HEK293 (cell line): ENCODE measurements around the gene COL17A1.
A peak's percentile ranks its signal among the peaks of the same experiment; 100 is the strongest.

Experiments used
- GLI4 ChIP-seq: fragments of 450-650 bp; formaldehyde crosslinking; IDR thresholded peaks from 2 replicates; pipeline ENCODE4 v1.5.1; 2016; ENCODE audit warnings: missing biosample characterization, missing genetic modification characterization
- GLIS1 ChIP-seq: fragments of 450-650 bp; formaldehyde crosslinking; IDR thresholded peaks from 2 replicates; pipeline ENCODE4 v1.5.1; 2016; ENCODE audit warnings: missing biosample characterization, missing genetic modification characterization
- KLF7 ChIP-seq: fragments of 450-650 bp; formaldehyde crosslinking; IDR thresholded peaks from 2 replicates; pipeline ENCODE4 v1.5.1; 2016; ENCODE audit warnings: missing biosample characterization, missing genetic modification characterization, borderline replicate concordance
- PRDM1 ChIP-seq: fragments of 450-650 bp; formaldehyde crosslinking; IDR thresholded peaks from 2 replicates; pipeline ENCODE4; 2016; ENCODE audit warnings: missing biosample characterization, missing genetic modification characterization
- ZBTB1 ChIP-seq: fragments of 450-650 bp; formaldehyde crosslinking; IDR thresholded peaks from 2 replicates; pipeline ENCODE4 v1.5.1; 2016; ENCODE audit warnings: missing biosample characterization, missing genetic modification characterization
- ZBTB21 ChIP-seq: fragments of 450-650 bp; formaldehyde crosslinking; IDR thresholded peaks from 2 replicates; pipeline ENCODE4 v1.5.1; 2017; ENCODE audit warnings: missing biosample characterization, missing genetic modification characterization
- ZBTB7A ChIP-seq: fragments of 450-650 bp; formaldehyde crosslinking; IDR thresholded peaks from 2 replicates; pipeline ENCODE4 v1.5.1; 2016; ENCODE audit warnings: low read depth, missing biosample characterization, missing genetic modification characterization
- ZFP69B ChIP-seq: fragments of 450-650 bp; formaldehyde crosslinking; IDR thresholded peaks from 2 replicates; pipeline ENCODE4 v1.5.1; 2016; ENCODE audit warnings: missing biosample characterization, missing genetic modification characterization
- ZNF10 ChIP-seq: fragments of 450-650 bp; formaldehyde crosslinking; IDR thresholded peaks from 2 replicates; pipeline ENCODE4 v1.5.1; 2017; ENCODE audit warnings: missing biosample characterization, missing genetic modification characterization
- ZNF155 ChIP-seq: fragments of 450-650 bp; formaldehyde crosslinking; IDR thresholded peaks from 2 replicates; pipeline ENCODE4 v1.5.1; 2016; ENCODE audit warnings: missing biosample characterization, missing genetic modification characterization
- ZNF174 ChIP-seq: fragments of 450-650 bp; formaldehyde crosslinking; IDR thresholded peaks from 2 replicates; pipeline ENCODE4 v1.5.0; 2017; ENCODE audit warnings: missing biosample characterization, mild to moderate bottlenecking, missing genetic modification characterization
- ZNF248 ChIP-seq: fragments of 450-650 bp; formaldehyde crosslinking; IDR thresholded peaks from 2 replicates; pipeline ENCODE4 v1.5.1; 2017; ENCODE audit warnings: missing biosample characterization, missing genetic modification characterization
- ZNF354C ChIP-seq: fragments of 450-650 bp; formaldehyde crosslinking; IDR thresholded peaks from 2 replicates; pipeline ENCODE4 v1.5.1; 2016; ENCODE audit warnings: missing biosample characterization, missing genetic modification characterization, low read depth, borderline replicate concordance
- ZNF514 ChIP-seq: fragments of 450-650 bp; formaldehyde crosslinking; IDR thresholded peaks from 2 replicates; pipeline ENCODE4 v1.5.1; 2016; ENCODE audit warnings: missing biosample characterization, missing genetic modification characterization
- ZNF530 ChIP-seq: fragments of 450-650 bp; formaldehyde crosslinking; IDR thresholded peaks from 2 replicates; pipeline ENCODE4 v1.5.1; 2016; ENCODE audit warnings: low read depth, missing biosample characterization, missing genetic modification characterization
- ZNF560 ChIP-seq: fragments of 450-650 bp; formaldehyde crosslinking; IDR thresholded peaks from 2 replicates; pipeline ENCODE4 v1.5.1; 2017; ENCODE audit warnings: missing biosample characterization, missing genetic modification characterization, borderline replicate concordance
- ZSCAN16 ChIP-seq: fragments of 450-650 bp; formaldehyde crosslinking; IDR thresholded peaks from 2 replicates; pipeline ENCODE4 v1.5.1; 2016; ENCODE audit warnings: missing biosample characterization, missing genetic modification characterization
- TF ChIP-seq, protein P1 (sequence below): fragments of 450-650 bp; formaldehyde crosslinking; IDR thresholded peaks from 2 replicates; pipeline ENCODE4 v1.5.1; 2016; ENCODE audit warnings: missing biosample characterization, missing genetic modification characterization
- TF ChIP-seq, protein P2 (sequence below): fragments of 450-650 bp; formaldehyde crosslinking; conservative IDR thresholded peaks from 2 replicates; pipeline ENCODE4 v1.5.1; 2016; ENCODE audit warnings: low read depth, missing biosample characterization, missing genetic modification characterization
- TF ChIP-seq, protein P3 (sequence below): fragments of 450-650 bp; formaldehyde crosslinking; IDR thresholded peaks from 2 replicates; pipeline ENCODE4 v1.5.1; 2016; ENCODE audit warnings: missing biosample characterization, missing genetic modification characterization
- TF ChIP-seq, protein P4 (sequence below): fragments of 450-650 bp; formaldehyde crosslinking; IDR thresholded peaks from 2 replicates; pipeline ENCODE4 v1.5.1; 2016; ENCODE audit warnings: missing biosample characterization, missing genetic modification characterization
- TF ChIP-seq, protein P5 (sequence below): fragments of 450-650 bp; formaldehyde crosslinking; IDR thresholded peaks from 2 replicates; pipeline ENCODE4 v1.5.1; 2016; ENCODE audit warnings: missing biosample characterization, missing genetic modification characterization
- TF ChIP-seq, protein P6 (sequence below): fragments of 450-650 bp; formaldehyde crosslinking; IDR thresholded peaks from 2 replicates; pipeline ENCODE4 v1.5.1; 2016; ENCODE audit warnings: missing biosample characterization, missing genetic modification characterization

COL17A1 gene

DNA sequence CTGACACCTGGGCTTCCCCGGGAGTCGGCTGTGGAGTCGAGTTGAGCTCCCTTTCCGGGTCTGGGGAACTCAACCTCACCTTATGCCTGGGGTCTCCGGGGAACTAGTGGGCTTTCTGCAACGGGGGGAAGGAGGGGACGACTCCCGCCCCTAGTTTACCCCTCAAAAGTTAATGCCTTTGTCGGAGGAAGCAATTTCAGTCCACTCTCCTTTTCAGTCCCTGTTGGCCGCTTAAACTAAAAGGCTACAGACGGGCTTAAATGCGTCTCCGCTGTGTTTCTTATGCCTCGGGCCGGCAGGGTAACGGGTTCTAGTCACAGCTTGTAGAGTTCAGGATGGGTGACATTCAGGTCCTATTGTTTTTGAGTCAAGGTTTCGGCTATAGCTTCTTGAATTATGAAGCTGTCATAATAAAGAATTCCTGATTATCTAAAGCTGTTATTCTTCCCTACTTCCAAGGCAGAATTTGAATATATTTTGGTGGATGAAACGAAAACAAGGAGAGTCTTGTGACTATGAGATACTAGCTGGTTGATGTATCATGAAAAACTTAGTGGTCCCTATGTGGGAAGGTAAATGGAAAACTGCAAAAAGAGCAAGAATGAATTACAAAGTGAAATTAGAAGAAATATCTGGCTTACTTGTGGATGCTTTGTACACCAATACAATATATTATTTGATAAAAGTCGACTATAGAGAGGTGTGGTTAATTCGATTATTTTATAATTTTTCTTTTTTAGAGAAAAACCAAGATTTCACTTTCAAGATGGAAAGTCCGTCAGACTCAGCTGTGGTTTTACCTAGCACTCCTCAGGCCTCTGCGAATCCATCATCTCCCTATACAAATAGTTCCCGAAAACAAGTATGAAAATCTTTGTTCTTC lies 36.8 kb upstream of the COL17A1 start (continued):
- TF ChIP-seq GLI4 (tag by site-specific recombination) (no peak), GLIS1 (tag by site-specific recombination) (no peak), PRDM1 (tag by site-specific recombination) (peak; percentile 74), ZNF155 (tag by site-specific recombination) (no peak), ZBTB1 (tag by site-specific recombination) (no peak), ZNF560 (tag by site-specific recombination) (no peak), ZNF248 (tag by site-specific recombination) (no peak), ZNF354C (tag by site-specific recombination) (no peak), KLF7 (tag by site-specific recombination) (no peak), ZNF514 (no peak), ZFP69B (tag by site-specific recombination) (no peak; the same call in 1 of the 2 replicates), ZNF174 (tag by site-specific recombination) (no peak), ZNF10 (tag by site-specific recombination) (peak; percentile 61; the same call in 1 of the 2 replicates), ZNF530 (tag by site-specific recombination) (no peak), ZBTB21 (tag by site-specific recombination) (0 out of 2 replicates have a peak, but pooled peaks have one; percentile 8), ZBTB7A (tag by site-specific recombination) (peak; percentile 84), ZSCAN16 (tag by site-specific recombination) (no peak)
- TF ChIP-seq, protein P1, sequence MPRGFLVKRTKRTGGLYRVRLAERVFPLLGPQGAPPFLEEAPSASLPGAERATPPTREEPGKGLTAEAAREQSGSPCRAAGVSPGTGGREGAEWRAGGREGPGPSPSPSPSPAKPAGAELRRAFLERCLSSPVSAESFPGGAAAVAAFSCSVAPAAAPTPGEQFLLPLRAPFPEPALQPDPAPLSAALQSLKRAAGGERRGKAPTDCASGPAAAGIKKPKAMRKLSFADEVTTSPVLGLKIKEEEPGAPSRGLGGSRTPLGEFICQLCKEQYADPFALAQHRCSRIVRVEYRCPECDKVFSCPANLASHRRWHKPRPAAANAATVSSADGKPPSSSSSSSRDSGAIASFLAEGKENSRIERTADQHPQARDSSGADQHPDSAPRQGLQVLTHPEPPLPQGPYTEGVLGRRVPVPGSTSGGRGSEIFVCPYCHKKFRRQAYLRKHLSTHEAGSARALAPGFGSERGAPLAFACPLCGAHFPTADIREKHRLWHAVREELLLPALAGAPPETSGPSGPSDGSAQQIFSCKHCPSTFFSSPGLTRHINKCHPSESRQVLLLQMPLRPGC (tag by site-specific recombination), result no peak
- TF ChIP-seq, protein P2, sequence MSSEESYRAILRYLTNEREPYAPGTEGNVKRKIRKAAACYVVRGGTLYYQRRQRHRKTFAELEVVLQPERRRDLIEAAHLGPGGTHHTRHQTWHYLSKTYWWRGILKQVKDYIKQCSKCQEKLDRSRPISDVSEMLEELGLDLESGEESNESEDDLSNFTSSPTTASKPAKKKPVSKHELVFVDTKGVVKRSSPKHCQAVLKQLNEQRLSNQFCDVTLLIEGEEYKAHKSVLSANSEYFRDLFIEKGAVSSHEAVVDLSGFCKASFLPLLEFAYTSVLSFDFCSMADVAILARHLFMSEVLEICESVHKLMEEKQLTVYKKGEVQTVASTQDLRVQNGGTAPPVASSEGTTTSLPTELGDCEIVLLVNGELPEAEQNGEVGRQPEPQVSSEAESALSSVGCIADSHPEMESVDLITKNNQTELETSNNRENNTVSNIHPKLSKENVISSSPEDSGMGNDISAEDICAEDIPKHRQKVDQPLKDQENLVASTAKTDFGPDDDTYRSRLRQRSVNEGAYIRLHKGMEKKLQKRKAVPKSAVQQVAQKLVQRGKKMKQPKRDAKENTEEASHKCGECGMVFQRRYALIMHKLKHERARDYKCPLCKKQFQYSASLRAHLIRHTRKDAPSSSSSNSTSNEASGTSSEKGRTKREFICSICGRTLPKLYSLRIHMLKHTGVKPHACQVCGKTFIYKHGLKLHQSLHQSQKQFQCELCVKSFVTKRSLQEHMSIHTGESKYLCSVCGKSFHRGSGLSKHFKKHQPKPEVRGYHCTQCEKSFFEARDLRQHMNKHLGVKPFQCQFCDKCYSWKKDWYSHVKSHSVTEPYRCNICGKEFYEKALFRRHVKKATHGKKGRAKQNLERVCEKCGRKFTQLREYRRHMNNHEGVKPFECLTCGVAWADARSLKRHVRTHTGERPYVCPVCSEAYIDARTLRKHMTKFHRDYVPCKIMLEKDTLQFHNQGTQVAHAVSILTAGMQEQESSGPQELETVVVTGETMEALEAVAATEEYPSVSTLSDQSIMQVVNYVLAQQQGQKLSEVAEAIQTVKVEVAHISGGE (tag by site-specific recombination), result peak; percentile 60
- TF ChIP-seq, protein P3, sequence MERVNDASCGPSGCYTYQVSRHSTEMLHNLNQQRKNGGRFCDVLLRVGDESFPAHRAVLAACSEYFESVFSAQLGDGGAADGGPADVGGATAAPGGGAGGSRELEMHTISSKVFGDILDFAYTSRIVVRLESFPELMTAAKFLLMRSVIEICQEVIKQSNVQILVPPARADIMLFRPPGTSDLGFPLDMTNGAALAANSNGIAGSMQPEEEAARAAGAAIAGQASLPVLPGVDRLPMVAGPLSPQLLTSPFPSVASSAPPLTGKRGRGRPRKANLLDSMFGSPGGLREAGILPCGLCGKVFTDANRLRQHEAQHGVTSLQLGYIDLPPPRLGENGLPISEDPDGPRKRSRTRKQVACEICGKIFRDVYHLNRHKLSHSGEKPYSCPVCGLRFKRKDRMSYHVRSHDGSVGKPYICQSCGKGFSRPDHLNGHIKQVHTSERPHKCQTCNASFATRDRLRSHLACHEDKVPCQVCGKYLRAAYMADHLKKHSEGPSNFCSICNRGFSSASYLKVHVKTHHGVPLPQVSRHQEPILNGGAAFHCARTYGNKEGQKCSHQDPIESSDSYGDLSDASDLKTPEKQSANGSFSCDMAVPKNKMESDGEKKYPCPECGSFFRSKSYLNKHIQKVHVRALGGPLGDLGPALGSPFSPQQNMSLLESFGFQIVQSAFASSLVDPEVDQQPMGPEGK, result no peak; the same call in none of the 2 replicates
- TF ChIP-seq, protein P4, sequence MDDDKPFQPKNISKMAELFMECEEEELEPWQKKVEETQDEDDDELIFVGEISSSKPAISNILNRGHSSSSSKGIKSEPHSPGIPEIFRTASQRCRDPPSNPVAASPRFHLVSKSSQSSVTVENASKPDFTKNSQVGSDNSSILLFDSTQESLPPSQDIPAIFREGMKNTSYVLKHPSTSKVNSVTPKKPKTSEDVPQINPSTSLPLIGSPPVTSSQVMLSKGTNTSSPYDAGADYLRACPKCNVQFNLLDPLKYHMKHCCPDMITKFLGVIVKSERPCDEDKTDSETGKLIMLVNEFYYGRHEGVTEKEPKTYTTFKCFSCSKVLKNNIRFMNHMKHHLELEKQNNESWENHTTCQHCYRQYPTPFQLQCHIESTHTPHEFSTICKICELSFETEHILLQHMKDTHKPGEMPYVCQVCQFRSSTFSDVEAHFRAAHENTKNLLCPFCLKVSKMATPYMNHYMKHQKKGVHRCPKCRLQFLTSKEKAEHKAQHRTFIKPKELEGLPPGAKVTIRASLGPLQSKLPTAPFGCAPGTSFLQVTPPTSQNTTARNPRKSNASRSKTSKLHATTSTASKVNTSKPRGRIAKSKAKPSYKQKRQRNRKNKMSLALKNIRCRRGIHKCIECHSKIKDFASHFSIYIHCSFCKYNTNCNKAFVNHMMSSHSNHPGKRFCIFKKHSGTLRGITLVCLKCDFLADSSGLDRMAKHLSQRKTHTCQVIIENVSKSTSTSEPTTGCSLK, result no peak
- TF ChIP-seq, protein P5, sequence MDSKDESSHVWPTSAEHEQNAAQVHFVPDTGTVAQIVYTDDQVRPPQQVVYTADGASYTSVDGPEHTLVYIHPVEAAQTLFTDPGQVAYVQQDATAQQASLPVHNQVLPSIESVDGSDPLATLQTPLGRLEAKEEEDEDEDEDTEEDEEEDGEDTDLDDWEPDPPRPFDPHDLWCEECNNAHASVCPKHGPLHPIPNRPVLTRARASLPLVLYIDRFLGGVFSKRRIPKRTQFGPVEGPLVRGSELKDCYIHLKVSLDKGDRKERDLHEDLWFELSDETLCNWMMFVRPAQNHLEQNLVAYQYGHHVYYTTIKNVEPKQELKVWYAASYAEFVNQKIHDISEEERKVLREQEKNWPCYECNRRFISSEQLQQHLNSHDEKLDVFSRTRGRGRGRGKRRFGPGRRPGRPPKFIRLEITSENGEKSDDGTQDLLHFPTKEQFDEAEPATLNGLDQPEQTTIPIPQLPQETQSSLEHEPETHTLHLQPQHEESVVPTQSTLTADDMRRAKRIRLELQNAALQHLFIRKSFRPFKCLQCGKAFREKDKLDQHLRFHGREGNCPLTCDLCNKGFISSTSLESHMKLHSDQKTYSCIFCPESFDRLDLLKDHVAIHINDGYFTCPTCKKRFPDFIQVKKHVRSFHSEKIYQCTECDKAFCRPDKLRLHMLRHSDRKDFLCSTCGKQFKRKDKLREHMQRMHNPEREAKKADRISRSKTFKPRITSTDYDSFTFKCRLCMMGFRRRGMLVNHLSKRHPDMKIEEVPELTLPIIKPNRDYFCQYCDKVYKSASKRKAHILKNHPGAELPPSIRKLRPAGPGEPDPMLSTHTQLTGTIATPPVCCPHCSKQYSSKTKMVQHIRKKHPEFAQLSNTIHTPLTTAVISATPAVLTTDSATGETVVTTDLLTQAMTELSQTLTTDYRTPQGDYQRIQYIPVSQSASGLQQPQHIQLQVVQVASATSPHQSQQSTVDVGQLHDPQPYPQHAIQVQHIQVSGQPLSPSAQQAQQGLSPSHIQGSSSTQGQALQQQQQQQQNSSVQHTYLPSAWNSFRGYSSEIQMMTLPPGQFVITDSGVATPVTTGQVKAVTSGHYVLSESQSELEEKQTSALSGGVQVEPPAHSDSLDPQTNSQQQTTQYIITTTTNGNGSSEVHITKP, result peak; percentile 99
- TF ChIP-seq, protein P6, sequence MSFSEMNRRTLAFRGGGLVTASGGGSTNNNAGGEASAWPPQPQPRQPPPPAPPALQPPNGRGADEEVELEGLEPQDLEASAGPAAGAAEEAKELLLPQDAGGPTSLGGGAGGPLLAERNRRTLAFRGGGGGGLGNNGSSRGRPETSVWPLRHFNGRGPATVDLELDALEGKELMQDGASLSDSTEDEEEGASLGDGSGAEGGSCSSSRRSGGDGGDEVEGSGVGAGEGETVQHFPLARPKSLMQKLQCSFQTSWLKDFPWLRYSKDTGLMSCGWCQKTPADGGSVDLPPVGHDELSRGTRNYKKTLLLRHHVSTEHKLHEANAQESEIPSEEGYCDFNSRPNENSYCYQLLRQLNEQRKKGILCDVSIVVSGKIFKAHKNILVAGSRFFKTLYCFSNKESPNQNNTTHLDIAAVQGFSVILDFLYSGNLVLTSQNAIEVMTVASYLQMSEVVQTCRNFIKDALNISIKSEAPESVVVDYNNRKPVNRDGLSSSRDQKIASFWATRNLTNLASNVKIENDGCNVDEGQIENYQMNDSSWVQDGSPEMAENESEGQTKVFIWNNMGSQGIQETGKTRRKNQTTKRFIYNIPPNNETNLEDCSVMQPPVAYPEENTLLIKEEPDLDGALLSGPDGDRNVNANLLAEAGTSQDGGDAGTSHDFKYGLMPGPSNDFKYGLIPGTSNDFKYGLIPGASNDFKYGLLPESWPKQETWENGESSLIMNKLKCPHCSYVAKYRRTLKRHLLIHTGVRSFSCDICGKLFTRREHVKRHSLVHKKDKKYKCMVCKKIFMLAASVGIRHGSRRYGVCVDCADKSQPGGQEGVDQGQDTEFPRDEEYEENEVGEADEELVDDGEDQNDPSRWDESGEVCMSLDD (tag by site-specific recombination), result peak; percentile 81
